Umbilical cord (tissue), 2 donors: ENCODE data around the gene UXS1. TPM values are rescaled to one million over a fixed set of nuclear protein-coding genes. Genes with fewer than 3 reads are reported as not detected.

ENCODE experiments used
- DNase-seq: peaks from one replicate; pipeline ENCODE4 v3.0.0-alpha.2; 2015; ENCODE audit warnings: low spot score
- total RNA-seq: library from RNA; depleted of rRNA; stranded (reverse); fragments of >200 nt; gene quantifications from one replicate; pipeline ENCODE4 v1.2.3, GENCODE V29; 2014; ENCODE audit warnings: low replicate concordance; ENCODE audit not compliant: insufficient read depth

UXS1 gene
- total RNA-seq, 1 donor from 2014 or later, result 61.9 TPM

DNA sequence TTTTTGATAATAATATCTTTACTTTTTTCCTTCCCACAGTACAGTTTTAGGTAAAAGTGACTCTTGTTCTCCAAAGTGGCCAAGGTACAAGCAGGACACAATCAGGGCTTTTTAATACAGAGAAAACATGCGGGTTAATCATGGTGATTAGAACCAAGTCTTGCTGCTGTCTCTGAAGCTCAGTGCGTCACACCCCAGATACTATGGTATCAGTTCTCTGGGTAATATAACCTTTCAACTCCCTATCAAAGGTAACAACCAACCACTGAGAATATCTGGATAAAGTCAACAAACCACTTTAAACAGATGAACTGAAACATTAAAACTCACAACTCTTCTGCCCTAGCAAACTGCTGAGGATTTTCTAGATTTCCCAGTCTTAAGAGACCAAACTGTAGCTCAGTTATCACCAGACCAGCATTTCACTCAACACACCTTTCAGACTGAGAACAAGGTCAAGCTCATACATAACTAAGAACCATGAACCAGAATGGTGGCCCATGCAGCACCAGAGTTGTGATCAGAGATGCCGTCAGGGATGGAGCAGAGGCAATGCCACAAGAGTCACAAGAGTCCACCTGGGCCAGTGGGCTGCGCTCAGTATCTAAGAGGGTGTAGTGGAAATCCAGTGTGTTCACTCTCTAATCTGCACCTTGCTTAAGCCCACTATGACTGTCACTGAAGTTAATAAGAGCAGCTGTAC, 103.0 kb downstream of the UXS1 start:
- no peak for DNase-seq

DNA sequence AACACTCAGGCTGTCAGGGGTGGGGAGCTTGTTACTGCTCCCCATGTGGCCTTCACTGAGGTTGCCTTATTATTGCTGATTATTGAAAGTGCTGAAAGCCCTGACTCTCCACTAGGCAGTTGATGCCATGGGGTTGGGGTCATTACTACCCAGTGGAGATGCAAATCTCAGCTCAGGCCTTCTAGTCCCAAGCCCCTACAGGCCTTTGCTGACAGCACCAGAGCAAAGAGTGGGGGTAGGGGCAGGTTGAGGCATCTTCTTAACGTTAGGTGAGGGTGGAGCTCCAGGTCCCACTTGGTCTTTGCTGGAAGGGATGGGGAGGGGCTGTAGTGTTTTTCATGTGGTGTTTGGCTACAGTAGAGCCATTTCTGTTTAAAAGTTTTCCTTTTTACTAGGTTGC, 104.5 kb downstream of the UXS1 start:
- no peak for DNase-seq

DNA sequence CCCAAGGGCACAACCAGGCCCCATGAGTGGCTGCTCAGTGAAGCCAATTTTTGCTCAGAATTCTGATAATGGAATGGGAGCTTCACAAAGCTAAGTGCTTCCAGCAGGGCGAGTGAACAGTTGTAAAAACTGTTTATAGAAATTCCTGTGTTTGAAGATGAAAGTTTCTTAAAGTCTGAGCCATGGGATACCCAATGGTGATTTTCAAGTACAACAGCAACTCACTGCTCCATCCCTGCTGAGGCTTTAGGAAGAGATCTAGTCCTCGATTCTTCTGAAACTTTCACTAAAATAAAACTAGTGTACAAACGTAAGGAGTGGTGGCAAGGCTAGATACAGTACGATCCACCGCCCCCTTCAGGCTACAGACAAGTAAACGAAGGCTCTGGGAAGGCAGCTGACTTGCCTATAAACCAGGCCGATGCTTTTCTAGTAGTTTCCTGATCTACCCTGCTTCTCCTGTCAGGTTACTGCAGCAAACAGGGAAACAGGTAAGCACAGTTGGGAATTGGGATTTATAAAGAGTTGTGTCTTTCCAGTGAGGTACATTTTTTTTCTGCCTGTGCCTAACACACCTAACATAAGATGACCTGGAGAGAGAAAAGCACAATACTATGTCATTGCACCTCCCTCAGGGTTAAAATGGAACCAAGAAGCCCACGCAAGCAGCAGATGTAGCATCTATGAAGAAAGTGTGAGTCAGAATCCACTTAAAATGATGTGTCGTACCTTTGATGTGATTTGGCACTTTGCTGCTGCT, 108.7 kb downstream of the UXS1 start:
- peak; percentile 58 for DNase-seq

DNA sequence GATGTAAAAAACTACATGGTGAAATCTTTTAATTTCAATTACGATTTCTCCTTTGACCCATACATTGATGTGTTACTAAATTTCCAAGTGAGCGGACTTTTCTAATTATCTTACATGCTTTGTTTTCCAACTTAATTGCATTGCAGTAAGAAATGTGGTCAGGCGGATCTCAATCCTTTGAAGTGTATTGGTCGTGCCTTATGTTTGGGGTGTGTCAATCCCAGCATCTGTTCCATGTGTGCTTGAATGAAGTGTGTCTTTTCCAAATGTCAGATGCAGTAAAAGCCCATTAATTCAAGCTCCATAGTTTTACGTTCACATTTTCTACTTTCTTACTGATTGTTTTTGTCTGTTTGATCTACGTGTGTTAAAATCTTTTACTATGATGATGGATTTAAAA, 113.1 kb downstream of the UXS1 start:
- no peak for DNase-seq

DNA sequence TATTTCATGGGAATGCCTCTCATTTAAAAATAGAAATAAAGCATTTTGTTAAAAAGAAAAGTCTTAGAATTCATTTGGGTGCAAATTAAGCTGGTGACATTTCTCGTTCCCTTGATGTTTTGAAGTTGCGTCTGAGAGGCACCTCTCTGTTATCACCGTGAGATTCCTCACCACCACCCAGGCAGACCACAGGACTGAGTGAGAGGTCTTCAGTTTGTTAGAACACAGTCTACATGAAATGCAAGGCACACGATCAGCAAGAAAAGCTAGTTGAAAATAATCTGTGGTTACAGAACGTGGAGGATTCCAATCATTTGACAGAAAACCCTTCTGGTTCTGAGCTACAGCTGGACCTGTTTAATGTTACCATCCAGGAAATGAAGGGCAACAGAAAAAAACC, 116.0 kb downstream of the UXS1 start:
- no peak for DNase-seq

DNA sequence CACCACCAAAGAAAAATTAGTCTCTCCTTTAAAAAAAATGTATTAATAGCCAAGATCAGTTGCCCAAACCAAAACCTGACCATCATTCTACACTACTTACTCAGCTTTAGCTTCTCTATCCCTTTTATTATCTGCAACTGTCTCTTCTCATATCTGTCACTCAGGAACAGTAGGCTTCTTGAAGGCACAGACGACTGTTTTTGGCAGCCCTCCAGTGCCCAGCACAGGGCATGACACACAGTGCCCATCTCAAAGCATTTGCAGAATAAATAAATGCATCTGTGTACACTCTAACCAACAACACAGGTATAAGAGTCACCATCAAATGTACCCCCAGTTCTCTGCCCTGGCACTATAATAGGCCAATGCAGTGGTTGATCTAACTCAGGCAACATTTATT, 117.2 kb downstream of the UXS1 start:
- no peak for DNase-seq

DNA sequence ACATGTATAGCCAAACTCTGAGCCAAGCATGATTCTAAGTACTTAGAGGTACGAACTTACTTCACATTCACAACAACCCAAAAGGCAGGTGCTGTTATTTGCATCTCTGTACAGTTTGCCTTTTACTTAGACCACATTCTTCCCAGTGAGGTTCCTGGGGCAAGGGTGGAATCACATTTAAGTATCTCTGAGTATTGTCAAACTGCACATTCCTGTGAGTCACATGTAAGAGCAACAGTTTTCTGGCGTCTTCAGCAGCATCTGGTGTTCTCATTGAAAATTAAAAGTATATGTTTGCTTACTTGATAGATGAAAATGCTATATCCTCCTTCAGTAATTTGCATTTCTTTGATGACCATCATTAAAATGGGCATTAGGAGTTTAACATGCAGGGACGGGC, 119.1 kb downstream of the UXS1 start:
- peak; percentile 52 for DNase-seq

DNA sequence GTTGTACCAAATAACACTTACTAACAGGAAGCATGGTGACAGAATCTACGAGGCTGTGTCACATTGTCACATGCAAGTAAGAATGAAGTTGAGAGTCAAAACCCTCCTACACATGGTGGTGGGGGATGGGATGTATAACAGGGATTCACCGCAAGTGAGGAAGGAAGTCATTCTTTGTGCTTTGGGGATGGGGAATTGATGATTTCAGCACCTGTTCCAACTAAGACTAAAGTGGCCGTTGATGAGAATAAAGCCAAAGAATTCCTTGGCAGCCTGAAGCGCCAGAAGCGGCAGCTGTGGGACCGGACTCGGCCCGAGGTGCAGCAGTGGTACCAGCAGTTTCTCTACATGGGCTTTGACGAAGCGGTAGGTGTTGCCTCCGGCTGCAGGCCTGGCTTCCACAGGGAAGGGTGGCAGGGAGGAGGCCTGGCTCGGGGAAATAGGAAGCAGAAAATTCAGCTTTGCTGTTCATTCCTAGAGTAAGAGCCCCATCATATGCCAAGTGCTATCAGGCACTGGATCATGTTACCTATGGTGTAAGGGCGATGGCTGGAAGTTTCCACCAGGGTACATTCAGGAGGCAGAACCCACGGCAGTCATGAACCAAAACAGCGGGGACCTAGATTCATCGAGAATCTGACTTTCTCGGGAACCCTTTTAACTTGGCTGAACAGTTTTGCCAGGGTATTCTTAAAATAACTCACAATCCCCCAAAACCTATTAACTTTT, 120.3 kb downstream of the UXS1 start:
- no peak for DNase-seq

DNA sequence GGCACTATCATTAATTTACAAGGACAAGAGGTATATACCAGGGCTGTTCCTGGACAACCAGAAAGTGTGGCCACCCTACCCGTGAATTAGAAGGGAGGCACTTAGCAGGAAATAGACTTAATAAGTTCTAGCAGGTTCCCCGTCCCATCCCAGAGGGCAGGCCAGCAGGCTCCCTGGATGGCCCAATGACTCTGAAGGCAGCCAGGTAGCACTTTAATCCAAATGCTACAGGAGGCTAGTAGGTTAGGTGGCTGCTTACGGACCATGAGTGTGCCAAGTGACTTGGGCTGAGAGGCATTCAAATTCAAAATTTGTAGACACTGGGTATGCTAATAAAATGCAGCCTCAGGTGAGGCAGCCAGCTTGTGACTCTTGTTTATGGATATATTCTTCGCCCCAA, 123.9 kb downstream of the UXS1 start:
- no peak for DNase-seq

DNA sequence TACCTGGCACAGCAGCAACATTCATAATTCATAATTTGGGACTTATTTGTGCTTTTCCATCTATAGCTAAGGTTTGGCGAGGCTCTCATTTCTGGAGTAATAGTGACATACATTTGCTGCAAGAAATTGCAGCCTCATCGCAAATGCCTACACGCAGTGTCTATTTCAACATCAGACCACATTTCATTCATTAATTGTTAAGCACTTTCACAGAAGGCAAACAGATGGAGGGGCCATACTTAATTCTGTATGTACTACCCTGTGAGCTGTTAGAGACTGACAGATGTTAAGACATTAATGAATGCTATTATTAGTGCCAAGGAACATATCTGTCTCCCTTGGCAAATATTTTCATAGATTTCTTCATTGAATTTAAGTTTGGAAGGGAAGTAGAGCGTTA, 125.7 kb downstream of the UXS1 start:
- no peak for DNase-seq

DNA sequence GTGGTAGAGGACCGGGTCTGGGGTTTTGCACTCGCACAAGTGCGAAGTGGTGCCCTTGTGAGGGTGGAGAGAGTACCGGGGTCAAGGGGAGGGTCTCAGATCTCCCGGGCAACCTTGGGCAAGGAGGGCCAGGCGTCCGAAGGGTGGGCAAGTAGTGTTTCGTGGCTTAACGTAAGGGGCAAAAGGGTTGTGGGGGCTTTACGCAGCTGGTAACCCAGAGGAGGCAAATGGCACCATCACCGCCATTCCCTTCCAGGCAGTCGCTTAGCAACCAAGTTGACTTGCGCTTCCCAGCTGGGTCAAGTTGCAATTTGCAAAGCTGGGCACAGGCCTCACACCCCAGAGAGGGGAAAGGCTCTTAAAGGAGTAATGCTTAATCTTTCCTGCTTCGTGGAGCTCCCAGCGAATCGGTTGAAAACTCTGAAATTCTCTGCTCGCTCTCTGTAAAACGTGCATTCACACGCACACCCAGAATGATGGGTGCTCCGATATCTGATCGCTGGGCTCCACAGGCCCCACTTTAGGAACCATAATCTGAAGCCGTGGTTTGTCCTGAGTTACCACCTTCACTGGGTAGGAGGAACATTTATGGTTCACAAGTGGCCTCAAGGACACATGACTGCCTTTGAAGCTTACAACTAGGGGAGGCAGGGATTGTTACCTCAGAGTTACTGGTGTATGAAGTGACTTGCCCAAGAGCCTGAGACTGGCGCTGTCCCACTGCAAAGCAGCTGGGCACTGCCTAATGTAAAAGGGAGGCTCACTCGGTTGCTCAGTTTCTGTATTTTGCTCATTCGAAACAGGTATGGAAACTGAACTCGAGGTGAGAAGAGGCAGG, 127.9 kb downstream of the UXS1 start:
- peak; percentile 19 for DNase-seq

DNA sequence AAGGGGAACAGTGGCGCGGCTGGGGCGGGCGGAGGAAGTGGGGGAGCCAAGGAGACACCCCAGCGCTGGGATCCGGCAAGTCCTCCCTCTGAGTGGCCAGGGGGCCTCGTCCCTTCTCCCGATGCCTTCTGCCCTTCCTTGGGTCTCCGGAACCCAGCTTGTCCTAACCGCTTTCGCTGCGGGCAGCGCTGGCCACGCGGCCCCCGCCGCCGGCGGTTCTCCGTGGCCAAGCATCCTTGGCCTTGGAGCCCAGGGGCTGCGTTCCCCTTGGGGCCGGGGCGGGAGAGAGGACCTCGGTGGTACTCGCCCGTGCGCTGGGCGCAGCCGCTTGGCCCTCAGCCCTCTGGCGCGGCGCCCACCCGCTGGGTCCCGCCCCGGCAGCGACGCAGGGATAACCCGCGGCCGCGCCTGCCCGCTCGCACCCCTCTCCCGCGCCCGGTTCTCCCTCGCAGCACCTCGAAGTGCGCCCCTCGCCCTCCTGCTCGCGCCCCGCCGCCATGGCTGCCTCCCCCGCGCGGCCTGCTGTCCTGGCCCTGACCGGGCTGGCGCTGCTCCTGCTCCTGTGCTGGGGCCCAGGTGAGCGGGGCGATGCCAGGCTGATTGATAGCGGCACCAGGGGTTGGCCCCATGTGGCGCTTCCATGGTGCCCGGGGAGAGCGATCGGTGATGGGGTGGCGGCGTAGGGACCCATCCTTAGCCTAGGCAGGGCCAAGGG, 128.7 kb downstream of the UXS1 start:
- DNase-seq, result peak; percentile 19

DNA sequence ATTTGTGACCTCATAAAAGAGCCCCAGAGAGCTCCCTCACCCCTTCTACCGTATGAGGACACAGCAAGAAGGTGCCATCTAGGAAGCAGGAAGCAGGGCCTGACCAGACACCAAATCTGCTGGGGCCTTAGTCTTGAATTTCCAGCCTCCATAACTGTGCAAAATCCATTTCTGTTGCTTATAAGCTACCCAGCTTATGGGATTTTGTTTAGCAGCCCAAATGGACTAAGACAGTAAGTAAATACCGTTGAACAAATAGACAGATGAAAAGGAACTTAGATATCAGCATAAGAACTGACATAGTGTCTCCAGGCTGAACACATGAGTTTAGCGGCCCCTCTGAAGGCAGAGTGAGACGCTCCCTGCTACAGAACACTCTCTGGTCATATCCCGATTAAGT, 130.9 kb downstream of the UXS1 start:
- DNase-seq, result peak; percentile 74

DNA sequence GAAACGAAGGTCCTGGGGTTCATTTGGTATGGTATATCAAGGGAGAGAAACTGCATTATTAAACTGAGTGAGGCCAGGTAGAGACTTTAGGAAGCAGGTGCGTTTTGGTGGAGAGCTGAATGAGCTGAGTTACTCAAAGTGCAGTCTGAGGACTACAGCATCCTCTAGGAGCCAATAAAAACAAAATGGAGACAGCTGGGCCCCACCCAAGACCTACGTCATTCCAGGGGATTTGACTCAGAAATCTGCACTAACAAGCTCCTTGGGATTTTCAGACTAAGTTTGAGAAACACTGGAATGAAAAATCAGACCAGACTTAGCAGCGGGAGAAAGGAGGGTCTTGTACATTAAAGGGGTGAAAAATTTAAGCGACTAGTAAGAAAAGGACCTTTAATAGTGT, 131.5 kb downstream of the UXS1 start:
- DNase-seq, result peak; percentile 35

DNA sequence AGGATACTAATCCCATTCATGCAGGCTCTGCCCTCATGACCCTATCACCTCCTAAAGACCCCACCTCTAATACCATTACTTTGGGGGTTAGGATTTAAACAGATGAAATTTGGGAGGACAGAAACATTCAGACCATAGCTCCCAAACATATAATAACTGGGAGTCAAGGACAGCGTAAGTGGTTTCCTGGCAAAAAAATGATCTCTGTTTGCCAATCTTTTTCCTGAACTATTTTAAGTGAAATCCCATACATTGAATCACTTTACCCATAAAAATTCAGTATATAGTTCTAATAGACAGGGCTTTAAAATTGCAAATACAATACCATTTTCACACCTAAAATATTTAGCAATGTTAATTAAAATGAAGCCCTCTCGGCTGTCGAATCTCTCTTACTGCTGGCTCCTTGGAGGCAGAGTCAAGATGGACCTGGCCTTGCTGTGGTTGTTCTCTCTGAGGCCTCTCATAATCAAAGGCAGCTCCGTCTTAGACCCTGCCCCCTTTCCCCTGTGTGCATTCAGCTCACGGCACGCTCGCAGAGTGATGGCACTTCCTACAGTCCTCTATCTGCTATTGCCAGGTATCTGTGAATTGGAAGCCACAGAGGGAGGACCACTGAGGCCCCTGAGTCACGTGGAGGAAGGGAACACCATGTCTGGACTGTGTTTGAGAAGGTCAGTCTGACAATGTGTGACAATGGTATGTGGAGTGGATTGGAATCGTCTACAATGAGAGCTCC, 132.3 kb downstream of the UXS1 start:
- DNase-seq, result no peak

DNA sequence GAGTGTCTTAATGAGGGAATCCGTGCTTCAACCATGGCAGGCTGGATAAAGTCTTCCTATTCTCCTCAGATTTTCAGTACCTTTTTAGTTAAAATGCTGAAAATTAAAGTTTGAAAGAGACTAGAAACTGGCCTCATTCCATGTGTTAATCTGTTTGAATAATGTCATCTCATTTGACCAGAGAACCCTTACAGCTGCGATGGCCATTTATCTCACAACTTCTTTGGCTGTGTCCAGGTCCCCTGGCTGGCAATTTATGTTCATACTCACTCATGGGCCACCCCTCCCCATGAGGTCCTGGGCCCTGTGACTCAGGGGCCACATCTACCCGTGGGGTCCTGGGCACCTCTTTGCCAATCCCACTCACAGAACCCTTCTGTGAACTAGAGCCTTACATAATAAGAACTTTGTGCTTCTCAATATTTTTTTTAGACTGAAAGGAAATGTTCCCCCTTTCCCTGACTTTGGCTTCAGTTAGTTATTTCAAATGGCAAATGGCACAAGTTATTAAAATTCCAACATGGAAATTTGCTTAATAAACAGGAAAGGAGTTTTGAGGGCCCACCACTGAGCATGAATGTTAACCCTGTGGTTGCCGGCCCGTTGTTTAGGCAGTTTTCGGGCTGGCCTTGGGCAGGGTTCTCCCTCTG, 134.6 kb downstream of the UXS1 start:
- DNase-seq, result no peak

DNA sequence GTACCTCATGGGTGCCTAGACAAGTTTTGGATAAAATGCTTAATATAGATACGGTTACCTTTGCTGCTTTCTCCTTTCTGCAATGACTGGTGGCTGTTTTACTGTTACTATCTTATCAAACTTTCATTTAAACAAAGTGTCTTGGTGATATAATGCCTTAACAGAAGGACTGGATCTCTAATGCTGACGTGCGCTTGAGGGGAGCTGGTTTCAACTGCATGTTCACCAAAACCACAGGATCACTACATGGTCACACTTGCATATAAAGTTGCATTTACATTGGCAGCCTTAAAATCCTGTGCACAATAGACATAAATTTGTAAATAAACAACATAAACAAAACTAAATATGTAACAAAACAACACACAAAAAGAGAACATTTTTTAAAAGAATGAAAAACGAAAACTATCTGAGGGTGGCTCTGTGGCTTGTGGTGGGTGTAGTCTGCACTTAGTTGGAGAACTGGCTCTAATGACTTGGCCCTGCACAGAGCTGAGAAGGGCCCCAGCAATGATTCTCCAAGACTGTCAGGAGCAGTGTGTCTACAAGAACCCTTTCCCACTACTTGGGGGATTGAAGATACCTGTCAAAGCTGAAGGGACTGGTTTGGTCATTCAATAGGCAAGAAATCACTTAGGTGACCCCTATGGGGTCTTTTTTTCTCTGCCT, 135.5 kb downstream of the UXS1 start:
- no peak for DNase-seq

DNA sequence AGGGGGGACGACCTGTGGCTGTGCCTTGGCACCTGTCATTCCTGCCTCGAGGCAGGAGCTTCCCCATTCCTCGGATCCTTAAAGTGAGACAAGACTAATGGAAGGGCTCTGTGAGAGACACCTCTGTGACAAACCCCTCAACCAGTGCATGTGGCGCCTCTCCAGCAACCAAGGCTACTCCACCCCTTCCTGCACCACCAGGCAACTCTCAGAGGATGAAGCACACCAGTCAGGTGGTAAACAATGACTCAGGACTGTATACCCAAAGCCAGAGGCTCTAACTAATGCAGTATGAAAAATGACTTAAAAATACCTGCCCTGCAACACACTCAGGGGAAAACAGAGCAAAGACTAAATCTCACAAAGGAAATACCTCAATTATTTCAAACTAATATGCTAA, 136.9 kb downstream of the UXS1 start:
- no peak for DNase-seq
